ENCODE measurements around the gene LAMA2.

LAMA2 gene

GRCh38 chr6:128903715-128904114, 20.8 kb downstream of the LAMA2 start:
- in situ Hi-C loops (cut with HindIII; ENCODE audit: low sequenced_read_pairs) = no loop called here

GRCh38 chr6:128914051-128914450, 31.1 kb downstream of the LAMA2 start:
- in situ Hi-C loops (cut with HindIII; ENCODE audit: low sequenced_read_pairs) = no loop called here

- in situ Hi-C loops (cut with HindIII; ENCODE audit: low sequenced_read_pairs) = no loop called here
These were observed 35.9 kb downstream of the LAMA2 start for GRCh38 chr6:128918886-128919285.

- in situ Hi-C loops (cut with HindIII; ENCODE audit: low sequenced_read_pairs) = no loop called here
These were observed 36.7 kb downstream of the LAMA2 start for GRCh38 chr6:128919412-128920180.

GRCh38 chr6:128925765-128926164, 42.8 kb downstream of the LAMA2 start:
- in situ Hi-C loops (cut with HindIII; ENCODE audit: low sequenced_read_pairs) = no loop called here

- in situ Hi-C loops (cut with HindIII; ENCODE audit: low sequenced_read_pairs) = no loop called here
These were observed 46.9 kb downstream of the LAMA2 start for GRCh38 chr6:128929869-128930268.

GRCh38 chr6:128930321-128930720, 47.4 kb downstream of the LAMA2 start:
- in situ Hi-C loops (cut with HindIII; ENCODE audit: low sequenced_read_pairs) = no loop called here

GRCh38 chr6:128932061-128932460, 49.1 kb downstream of the LAMA2 start:
- in situ Hi-C loops (cut with HindIII; ENCODE audit: low sequenced_read_pairs) = no loop called here

GRCh38 chr6:128950864-128951263, 67.9 kb downstream of the LAMA2 start:
- in situ Hi-C loops (cut with HindIII; ENCODE audit: low sequenced_read_pairs) = no loop called here

- in situ Hi-C loops (cut with HindIII; ENCODE audit: low sequenced_read_pairs) = no loop called here
These were observed 70.0 kb downstream of the LAMA2 start for GRCh38 chr6:128952902-128953301.

GRCh38 chr6:128954308-128955043, 71.5 kb downstream of the LAMA2 start:
- in situ Hi-C loops (cut with HindIII; ENCODE audit: low sequenced_read_pairs) = no loop called here

- in situ Hi-C loops (cut with HindIII; ENCODE audit: low sequenced_read_pairs) = no loop called here
These were observed 80.6 kb downstream of the LAMA2 start for GRCh38 chr6:128963561-128963960.

- in situ Hi-C loops (cut with HindIII; ENCODE audit: low sequenced_read_pairs) = no loop called here
These were observed 81.4 kb downstream of the LAMA2 start for GRCh38 chr6:128964233-128964755.

GRCh38 chr6:128964771-128965170, 81.8 kb downstream of the LAMA2 start:
- in situ Hi-C loops (cut with HindIII; ENCODE audit: low sequenced_read_pairs) = no loop called here

GRCh38 chr6:128966934-128967333, 84.0 kb downstream of the LAMA2 start:
- in situ Hi-C loops (cut with HindIII; ENCODE audit: low sequenced_read_pairs) = no loop called here

- in situ Hi-C loops (cut with HindIII; ENCODE audit: low sequenced_read_pairs) = no loop called here
These were observed 96.1 kb downstream of the LAMA2 start for GRCh38 chr6:128979071-128979470.

- in situ Hi-C loops (cut with HindIII; ENCODE audit: low sequenced_read_pairs) = no loop called here
These were observed 98.8 kb downstream of the LAMA2 start for GRCh38 chr6:128981716-128982115.

- in situ Hi-C loops (cut with HindIII; ENCODE audit: low sequenced_read_pairs) = no loop called here
These were observed 107.4 kb downstream of the LAMA2 start for GRCh38 chr6:128990360-128990759.

- in situ Hi-C loops (cut with HindIII; ENCODE audit: low sequenced_read_pairs) = no loop called here
These were observed 108.0 kb downstream of the LAMA2 start for GRCh38 chr6:128990915-128991314.

- in situ Hi-C loops (cut with HindIII; ENCODE audit: low sequenced_read_pairs) = no loop called here
These were observed 110.2 kb downstream of the LAMA2 start for GRCh38 chr6:128993166-128993565.

GRCh38 chr6:128997880-128998279, 114.9 kb downstream of the LAMA2 start:
- in situ Hi-C loops (cut with HindIII; ENCODE audit: low sequenced_read_pairs) = no loop called here
